Colonic mucosa (tissue), 4 donors: ENCODE results near the gene GJD2. TPM values are rescaled to one million over a fixed set of nuclear protein-coding genes. Genes with fewer than 3 reads are reported as not detected.

Experiments
- DNase-seq: peaks from one replicate; pipeline ENCODE4 v3.0.0-alpha.2; 2020
- H3K27ac ChIP-seq: fragments of 200-600 bp; one replicate; pipeline ENCODE4 v1.8.0; 2021
- H3K27me3 ChIP-seq: fragments of 200-600 bp; one replicate; pipeline ENCODE4 v1.8.0; 2021
- H3K36me3 ChIP-seq: fragments of 200-600 bp; one replicate; pipeline ENCODE4 v1.8.0; 2021
- H3K4me1 ChIP-seq: fragments of 200-600 bp; one replicate; pipeline ENCODE4 v1.8.0; 2021; ENCODE audit warnings: mild to moderate bottlenecking
- H3K4me3 ChIP-seq: fragments of 200-600 bp; one replicate; pipeline ENCODE4 v1.8.0; 2021
- H3K9ac ChIP-seq, 2 donors: one replicate each; pipeline ENCODE4 v1.7.0; 2013; ENCODE audit warnings: control low read depth in 2 of 2, low read depth in 2 of 2, low read length in 2 of 2
- H3K9me3 ChIP-seq: fragments of 200-600 bp; one replicate; pipeline ENCODE4 v1.8.0; 2021
- intact Hi-C: fragments of 100-400 bp; cut with DNase I; formaldehyde crosslinking; loops from one replicate; pipeline ENCODE4 v1.14.1; 2022
- total RNA-seq, 2 donors: library from RNA; stranded (reverse); fragmentation: NEBNext Ultra II Directional in 1 of 2; extraction: Animal tissue kit (Norgen Biotek cat#: 25700) in 1 of 2; gene quantifications; one replicate each; pipeline ENCODE4 v1.2.1, GENCODE V29; 2021
- TF ChIP-seq, protein P1 (sequence below): fragments of 200-600 bp; IDR thresholded peaks from one replicate; pipeline ENCODE4 v1.8.0; 2022; ENCODE audit warnings: antibody characterized with exemption, mild to moderate bottlenecking
- donor health status: healthy.
- donor health status: DM: no; HTN: no; CAD: no.
- donor health status: DM: no; HTN: no; CAD: no.

Gene GJD2
- total RNA-seq, 2 donors from 2014 or later: not detected

DNA sequence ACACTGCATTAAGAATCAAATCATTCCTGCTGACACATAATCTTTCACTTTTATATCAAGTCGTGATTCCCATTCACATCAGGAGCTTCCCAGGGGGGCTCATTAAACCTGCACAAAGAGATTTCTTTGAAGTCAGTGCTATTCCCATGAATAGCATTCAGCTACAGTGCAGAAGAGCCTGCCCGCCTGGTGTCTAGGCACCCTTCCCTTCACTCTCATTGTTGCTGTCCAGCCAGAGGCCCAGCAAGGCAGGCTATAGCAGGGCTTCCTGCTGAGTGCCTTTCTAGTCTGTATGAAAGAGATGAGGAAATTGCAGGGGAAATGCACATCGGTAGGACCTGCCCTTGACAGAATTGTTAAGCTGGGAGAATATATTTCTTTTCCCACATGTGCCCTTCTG lies 4.5 kb upstream of the GJD2 start:
- TF ChIP-seq, protein P1, sequence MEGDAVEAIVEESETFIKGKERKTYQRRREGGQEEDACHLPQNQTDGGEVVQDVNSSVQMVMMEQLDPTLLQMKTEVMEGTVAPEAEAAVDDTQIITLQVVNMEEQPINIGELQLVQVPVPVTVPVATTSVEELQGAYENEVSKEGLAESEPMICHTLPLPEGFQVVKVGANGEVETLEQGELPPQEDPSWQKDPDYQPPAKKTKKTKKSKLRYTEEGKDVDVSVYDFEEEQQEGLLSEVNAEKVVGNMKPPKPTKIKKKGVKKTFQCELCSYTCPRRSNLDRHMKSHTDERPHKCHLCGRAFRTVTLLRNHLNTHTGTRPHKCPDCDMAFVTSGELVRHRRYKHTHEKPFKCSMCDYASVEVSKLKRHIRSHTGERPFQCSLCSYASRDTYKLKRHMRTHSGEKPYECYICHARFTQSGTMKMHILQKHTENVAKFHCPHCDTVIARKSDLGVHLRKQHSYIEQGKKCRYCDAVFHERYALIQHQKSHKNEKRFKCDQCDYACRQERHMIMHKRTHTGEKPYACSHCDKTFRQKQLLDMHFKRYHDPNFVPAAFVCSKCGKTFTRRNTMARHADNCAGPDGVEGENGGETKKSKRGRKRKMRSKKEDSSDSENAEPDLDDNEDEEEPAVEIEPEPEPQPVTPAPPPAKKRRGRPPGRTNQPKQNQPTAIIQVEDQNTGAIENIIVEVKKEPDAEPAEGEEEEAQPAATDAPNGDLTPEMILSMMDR: no peak
- no peak for DNase-seq
- intact Hi-C loops: no loop called here
- H3K9ac ChIP-seq: no peak overlapping the region
- H3K27me3 ChIP-seq: peaks cover 10% of the 10 kb centered on the region
- H3K27ac ChIP-seq: no peak overlapping the region
- H3K4me1 ChIP-seq: no peaks in the 10 kb centered on the region
- no peaks in the 10 kb centered on the region for H3K9me3 ChIP-seq
- H3K36me3 ChIP-seq: no peaks in the 10 kb centered on the region
- H3K4me3 ChIP-seq: no peak overlapping the region

GRCh38 chr15:34757262-34757661 lies 2.5 kb upstream of the GJD2 start:
- H3K9ac ChIP-seq: no peak overlapping the region
- H3K27me3 ChIP-seq: peaks cover 23% of the 10 kb centered on the region
- no peak overlapping the region for H3K27ac ChIP-seq
- H3K4me1 ChIP-seq: no peaks in the 10 kb centered on the region
- H3K9me3 ChIP-seq: no peaks in the 10 kb centered on the region
- H3K4me3 ChIP-seq: no peak overlapping the region
- intact Hi-C loops: no loop called here
- TF ChIP-seq, protein P1: no peak
- H3K36me3 ChIP-seq: no peaks in the 10 kb centered on the region
- no peak for DNase-seq

- Histone ChIP-seq H3K9me3 (no peaks in the 10 kb centered on the region), H3K36me3 (no peaks in the 10 kb centered on the region), H3K27me3 (peaks cover 23% of the 10 kb centered on the region), H3K27ac (no peak overlapping the region), H3K4me1 (no peaks in the 10 kb centered on the region), H3K4me3 (no peak overlapping the region), H3K9ac (no peak overlapping the region)
- DNase-seq: no peak
- intact Hi-C loops: no loop called here
- TF ChIP-seq, protein P1: no peak
Measured at GRCh38 chr15:34755419-34755773, 598 bp upstream of the GJD2 start.

DNA sequence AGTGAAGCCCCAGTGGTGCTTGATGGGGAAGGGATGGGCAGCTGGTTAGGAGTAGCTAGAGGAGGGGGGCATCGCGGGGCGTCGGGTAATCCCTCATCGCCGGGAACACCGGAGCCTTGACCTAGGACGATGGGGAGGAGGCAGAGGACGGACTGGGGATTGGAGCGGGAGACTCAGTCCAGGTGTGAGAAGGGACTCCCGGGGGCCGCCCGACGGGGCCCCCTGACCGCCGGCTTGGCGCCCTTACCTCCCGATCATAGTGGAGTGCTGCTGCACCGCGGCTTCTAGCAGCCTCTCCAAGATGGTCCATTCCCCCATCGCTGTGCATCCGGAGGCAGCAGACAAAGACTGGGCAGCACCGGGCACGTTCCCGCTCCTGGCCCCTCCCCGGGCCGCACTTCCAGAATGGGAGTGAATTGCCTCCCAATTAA lies 612 bp downstream of the GJD2 start:
- Histone ChIP-seq H3K27ac (no peak overlapping the region), H3K9me3 (no peaks in the 10 kb centered on the region), H3K4me3 (no peak overlapping the region), H3K4me1 (no peaks in the 10 kb centered on the region), H3K27me3 (peaks cover 23% of the 10 kb centered on the region), H3K36me3 (no peaks in the 10 kb centered on the region), H3K9ac (no peak overlapping the region)
- intact Hi-C loops: no loop called here
- no peak for DNase-seq
- TF ChIP-seq, protein P1: no peak

- no peak overlapping the region for H3K27ac ChIP-seq
- no peak overlapping the region for H3K4me3 ChIP-seq
- H3K36me3 ChIP-seq: no peaks in the 10 kb centered on the region
- no peaks in the 10 kb centered on the region for H3K4me1 ChIP-seq
- H3K9ac ChIP-seq: no peak overlapping the region
- no peak for DNase-seq
- TF ChIP-seq, protein P1: no peak
- intact Hi-C loops: no loop called here
- H3K27me3 ChIP-seq: peaks cover 23% of the 10 kb centered on the region
- no peaks in the 10 kb centered on the region for H3K9me3 ChIP-seq
Measured at GRCh38 chr15:34753236-34753894, 1.4 kb downstream of the GJD2 start.
